Spleen (tissue), 7 donors: ENCODE measurements around the gene MACROD2.

Experiments
- POLR2A ChIP-seq, 3 donors: fragments of 450-650 bp; IDR thresholded peaks; one replicate each; pipeline ENCODE4 v1.5.1; 2017; ENCODE audit warnings: antibody characterized with exemption in 3 of 3, mild to moderate bottlenecking in 1 of 3
- TF ChIP-seq, protein P1 (sequence below), 11 experiments: fragments of 200-600 bp in 7 of 11; fragments of 450-650 bp in 4 of 11; sonication (generic) in 4 of 11; IDR thresholded peaks in 8 of 11; conservative IDR thresholded peaks in 3 of 11; 1 replicate in 7 of 11; 2 replicates in 4 of 11; pipeline versions ENCODE4 v1.4.0 to v1.8.0; 2016 to 2021; ENCODE audit warnings: antibody characterized with exemption in 11 of 11, inconsistent platforms in 4 of 11, mild to moderate bottlenecking in 1 of 11
- donor health status: DM: no; HTN: no; CAD: no; lungs with moderate emphysema.
- donor health status: DM: no; HTN: no; CAD: no.
- donor health status: DM: no; HTN: no; CAD: no.

DNA sequence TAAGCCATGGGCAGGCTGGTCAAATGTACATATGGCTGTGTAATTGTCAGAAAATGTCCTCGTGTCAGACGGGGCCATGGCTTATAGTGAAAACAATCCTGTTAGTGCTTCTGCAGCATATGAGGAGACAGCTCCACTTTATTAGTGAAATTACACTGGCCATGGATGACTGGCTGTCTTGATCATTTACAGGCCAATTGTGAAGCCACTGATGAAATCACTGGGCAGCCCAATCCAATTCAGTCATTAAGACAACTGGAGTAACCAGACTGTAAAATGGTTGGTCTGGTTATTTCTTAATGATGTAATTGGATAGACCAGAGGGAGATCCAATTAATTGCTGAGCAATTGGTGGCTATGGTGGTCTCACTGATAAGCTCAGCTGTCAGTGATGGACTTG lies 1828.4 kb downstream of the MACROD2 start:
- TF ChIP-seq, protein P1, sequence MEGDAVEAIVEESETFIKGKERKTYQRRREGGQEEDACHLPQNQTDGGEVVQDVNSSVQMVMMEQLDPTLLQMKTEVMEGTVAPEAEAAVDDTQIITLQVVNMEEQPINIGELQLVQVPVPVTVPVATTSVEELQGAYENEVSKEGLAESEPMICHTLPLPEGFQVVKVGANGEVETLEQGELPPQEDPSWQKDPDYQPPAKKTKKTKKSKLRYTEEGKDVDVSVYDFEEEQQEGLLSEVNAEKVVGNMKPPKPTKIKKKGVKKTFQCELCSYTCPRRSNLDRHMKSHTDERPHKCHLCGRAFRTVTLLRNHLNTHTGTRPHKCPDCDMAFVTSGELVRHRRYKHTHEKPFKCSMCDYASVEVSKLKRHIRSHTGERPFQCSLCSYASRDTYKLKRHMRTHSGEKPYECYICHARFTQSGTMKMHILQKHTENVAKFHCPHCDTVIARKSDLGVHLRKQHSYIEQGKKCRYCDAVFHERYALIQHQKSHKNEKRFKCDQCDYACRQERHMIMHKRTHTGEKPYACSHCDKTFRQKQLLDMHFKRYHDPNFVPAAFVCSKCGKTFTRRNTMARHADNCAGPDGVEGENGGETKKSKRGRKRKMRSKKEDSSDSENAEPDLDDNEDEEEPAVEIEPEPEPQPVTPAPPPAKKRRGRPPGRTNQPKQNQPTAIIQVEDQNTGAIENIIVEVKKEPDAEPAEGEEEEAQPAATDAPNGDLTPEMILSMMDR (IDR thresholded peaks at IDR 0.05 in 8 of 11, conservative IDR thresholded peaks at IDR 0.05 in 3 of 11), result no peak
- TF ChIP-seq POLR2A (IDR thresholded peaks at IDR 0.05), result no peak
